ENCODE measurements around the gene SOX13.

DNA sequence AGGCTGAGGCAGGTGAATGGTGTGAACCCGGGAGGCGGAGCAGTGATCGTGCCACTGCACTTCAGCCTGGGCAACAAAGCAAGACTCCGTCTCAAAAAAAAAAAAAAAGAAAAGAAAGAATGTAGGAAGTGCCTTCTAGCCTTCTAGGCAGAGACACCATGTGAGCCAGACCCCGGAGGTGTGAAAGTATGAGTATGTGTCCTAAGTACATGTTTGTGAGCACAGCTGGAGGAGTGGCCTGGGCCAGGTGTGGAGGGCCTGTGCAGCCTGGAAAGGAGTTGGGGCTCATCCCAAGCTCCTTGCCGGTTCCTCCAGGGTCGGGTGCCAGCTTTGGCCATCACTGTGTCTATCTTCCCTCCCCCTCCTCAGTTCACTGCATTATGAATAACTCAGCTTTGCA, 13.0 kb downstream of the SOX13 start:
- TF ChIP-seq, protein P1, sequence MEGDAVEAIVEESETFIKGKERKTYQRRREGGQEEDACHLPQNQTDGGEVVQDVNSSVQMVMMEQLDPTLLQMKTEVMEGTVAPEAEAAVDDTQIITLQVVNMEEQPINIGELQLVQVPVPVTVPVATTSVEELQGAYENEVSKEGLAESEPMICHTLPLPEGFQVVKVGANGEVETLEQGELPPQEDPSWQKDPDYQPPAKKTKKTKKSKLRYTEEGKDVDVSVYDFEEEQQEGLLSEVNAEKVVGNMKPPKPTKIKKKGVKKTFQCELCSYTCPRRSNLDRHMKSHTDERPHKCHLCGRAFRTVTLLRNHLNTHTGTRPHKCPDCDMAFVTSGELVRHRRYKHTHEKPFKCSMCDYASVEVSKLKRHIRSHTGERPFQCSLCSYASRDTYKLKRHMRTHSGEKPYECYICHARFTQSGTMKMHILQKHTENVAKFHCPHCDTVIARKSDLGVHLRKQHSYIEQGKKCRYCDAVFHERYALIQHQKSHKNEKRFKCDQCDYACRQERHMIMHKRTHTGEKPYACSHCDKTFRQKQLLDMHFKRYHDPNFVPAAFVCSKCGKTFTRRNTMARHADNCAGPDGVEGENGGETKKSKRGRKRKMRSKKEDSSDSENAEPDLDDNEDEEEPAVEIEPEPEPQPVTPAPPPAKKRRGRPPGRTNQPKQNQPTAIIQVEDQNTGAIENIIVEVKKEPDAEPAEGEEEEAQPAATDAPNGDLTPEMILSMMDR (IDR thresholded peaks at IDR 0.05) = no peak
- no peak for TF ChIP-seq POLR2A (IDR thresholded peaks at IDR 0.05)

Measured in vagina (tissue), 2 donors.